Heart right ventricle (tissue), 16 donors: Measurements from ENCODE around the gene ACTN1. TPM values are rescaled to one million over a fixed set of nuclear protein-coding genes. Genes with fewer than 3 reads are reported as not detected.
A peak's percentile ranks its signal among the peaks of the same experiment; 100 is the strongest.

Experiments
- ATAC-seq, 8 donors: fragments of 200-7000 bp; cut with Tn5 transposase; one replicate each; pipeline ENCODE4 v1.9.1; 2020; ENCODE audit warnings: mild to moderate bottlenecking in 8 of 8, moderate library complexity in 8 of 8, moderate number of reproducible peaks in 1 of 8
- DNase-seq, 2 donors: peaks; one replicate each; pipeline ENCODE4 v3.0.0-alpha.2; 2020
- H3K27ac ChIP-seq, 10 donors: fragments of 200-600 bp; sonication (generic) in 2 of 10; one replicate each; pipeline versions ENCODE4 v1.5.0 to v1.8.0; 2020 to 2022; ENCODE audit warnings: mild to moderate bottlenecking in 3 of 10
- H3K27me3 ChIP-seq, 7 donors: fragments of 200-600 bp; one replicate each; pipeline ENCODE4 v1.8.0; 2021 to 2022; ENCODE audit warnings: mild to moderate bottlenecking in 2 of 7
- H3K36me3 ChIP-seq, 9 donors: fragments of 200-600 bp; sonication (generic) in 1 of 9; one replicate each; pipeline versions ENCODE4 v1.5.0 to v1.8.0; 2020 to 2022; ENCODE audit warnings: mild to moderate bottlenecking in 2 of 9
- H3K4me1 ChIP-seq, 9 donors: fragments of 200-600 bp; sonication (generic) in 1 of 9; one replicate each; pipeline versions ENCODE4 v1.5.0 to v1.8.0; 2020 to 2022; ENCODE audit warnings: mild to moderate bottlenecking in 4 of 9
- H3K4me3 ChIP-seq, 10 donors: fragments of 200-600 bp; sonication (generic) in 2 of 10; one replicate each; pipeline versions ENCODE4 v1.5.0 to v1.8.0; 2020 to 2022; ENCODE audit warnings: mild to moderate bottlenecking in 7 of 10, moderate library complexity in 2 of 10
- H3K9me3 ChIP-seq, 11 donors: fragments of 200-600 bp in 10 of 11; sonication (generic) in 2 of 11; one replicate each; pipeline versions ENCODE4 v1.5.0 to v1.8.0; 2013 to 2022; ENCODE audit warnings: mild to moderate bottlenecking in 2 of 11, control low read depth in 1 of 11, moderate library complexity in 1 of 11
- WGBS, 2 donors: extraction: QIAGEN DNeasy Blood & Tissue Kit; methylation state at CpG; one replicate each; pipeline ENCODE4 v1.1.7; 2013; ENCODE audit warnings: inconsistent platforms in 1 of 2; 5-methylcytosine and 5-hydroxymethylcytosine counted together
- intact Hi-C, 10 donors: fragments of 100-400 bp; cut with DNase I; formaldehyde crosslinking; loops; one replicate each; pipeline versions ENCODE4 v1.11.1 to v1.14.2; 2022
- polyA plus RNA-seq, 2 donors: library from polyadenylated mRNA; stranded (reverse); fragments of 200-250 nt; gene quantifications; one replicate each; pipeline ENCODE4 v1.2.3, GENCODE V29; 2013
- total RNA-seq, 10 donors: library from RNA; stranded (reverse); fragmentation: NEBNext Ultra II Directional in 3 of 10; extraction: Animal tissue kit (Norgen Biotek cat#: 25700) in 3 of 10; gene quantifications; one replicate each; pipeline versions ENCODE4 v1.2.1 to v1.2.4, GENCODE V29; 2021 to 2023
- TF ChIP-seq, protein P1 (sequence below), 9 donors: fragments of 200-600 bp; sonication (generic) in 2 of 9; IDR thresholded peaks; one replicate each; pipeline versions ENCODE4 v1.5.0 to v1.8.0; 2021 to 2022; ENCODE audit warnings: antibody characterized with exemption in 9 of 9, mild to moderate bottlenecking in 5 of 9, moderate library complexity in 1 of 9
- donor health status: Arrhythmogenic right ventricular cardiomyopathy.
- donor health status: ischemic (EF 13 %, LVEDD 7.1; RV severe dilation, severe dysfunction).
- donor health status: healthy with polysubstance abuse.
- donor health status: DM: no; HTN: yes; CAD: no.
- donor health status: DM: no; HTN: no; CAD: no.
- donor health status: ischemic (EF 25% LVEDD 6.9; RV normal size, moderate dysfunction).
- donor health status: ischemic (EF 25% LVEDD 5.7; RV mildly dilated, moderate dysfunction).
- donor health status: healthy.
- donor health status: DM: yes; HTN: yes; CAD: no.
- donor health status: Ischemic cardiomyopathy.
- donor health status: ischemic (EF 35%, LVEDD 5.7; RV mildly dilated, moderate dysfunction).
- donor health status: nonischemic (EF 11% LVEDD 7.7; RV severe dilation, severe dysfunction).
- donor health status: DM: yes; HTN: yes; CAD: no.
- donor health status: PGD.
- donor health status: ischemic (EF 29% LVEDD 5.4; RV normal size, mild dysfunction).
- donor health status: nonischemic (EF 23%, LVEDD 6.1; RV moderate dilation, normal function).

Gene ACTN1
- total and polyA plus RNA-seq, 12 donors = 67.2 to 235 (median 104) TPM

DNA sequence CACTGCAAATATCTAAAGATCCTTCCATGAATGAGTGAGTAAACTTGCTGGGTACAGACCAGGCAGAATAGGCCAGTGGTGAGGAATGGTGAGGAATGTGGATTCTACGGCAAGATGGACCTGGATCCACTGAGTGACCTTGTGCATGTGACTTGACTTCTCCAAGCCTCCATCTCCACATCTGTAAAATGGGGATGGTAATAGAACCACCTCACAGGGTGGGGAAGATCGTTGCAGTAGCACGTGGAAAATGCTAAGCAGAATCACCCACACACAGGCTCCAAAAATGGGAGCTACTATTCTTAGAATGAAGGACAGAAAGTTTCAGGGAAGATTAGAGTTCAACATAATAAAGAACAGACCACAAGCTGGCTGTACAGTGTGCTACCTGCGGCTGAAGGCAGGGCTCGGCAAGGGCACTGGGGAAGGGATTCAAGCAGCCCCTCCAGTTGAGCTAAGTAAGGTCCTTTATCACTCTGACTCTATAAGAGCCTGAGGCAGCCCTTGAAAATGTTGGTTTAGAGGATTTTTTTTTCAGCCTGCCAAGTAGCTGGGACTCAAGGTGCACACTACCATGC, 47.5 kb downstream of the ACTN1 start:
- TF ChIP-seq, protein P1, sequence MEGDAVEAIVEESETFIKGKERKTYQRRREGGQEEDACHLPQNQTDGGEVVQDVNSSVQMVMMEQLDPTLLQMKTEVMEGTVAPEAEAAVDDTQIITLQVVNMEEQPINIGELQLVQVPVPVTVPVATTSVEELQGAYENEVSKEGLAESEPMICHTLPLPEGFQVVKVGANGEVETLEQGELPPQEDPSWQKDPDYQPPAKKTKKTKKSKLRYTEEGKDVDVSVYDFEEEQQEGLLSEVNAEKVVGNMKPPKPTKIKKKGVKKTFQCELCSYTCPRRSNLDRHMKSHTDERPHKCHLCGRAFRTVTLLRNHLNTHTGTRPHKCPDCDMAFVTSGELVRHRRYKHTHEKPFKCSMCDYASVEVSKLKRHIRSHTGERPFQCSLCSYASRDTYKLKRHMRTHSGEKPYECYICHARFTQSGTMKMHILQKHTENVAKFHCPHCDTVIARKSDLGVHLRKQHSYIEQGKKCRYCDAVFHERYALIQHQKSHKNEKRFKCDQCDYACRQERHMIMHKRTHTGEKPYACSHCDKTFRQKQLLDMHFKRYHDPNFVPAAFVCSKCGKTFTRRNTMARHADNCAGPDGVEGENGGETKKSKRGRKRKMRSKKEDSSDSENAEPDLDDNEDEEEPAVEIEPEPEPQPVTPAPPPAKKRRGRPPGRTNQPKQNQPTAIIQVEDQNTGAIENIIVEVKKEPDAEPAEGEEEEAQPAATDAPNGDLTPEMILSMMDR (IDR thresholded peaks at IDR 0.05) = no peak
- Histone ChIP-seq H3K27ac (peak overlapping the region in 6 of 10 donors; percentile 25 to 94 (median 57)), H3K9me3 (no peaks in the 10 kb centered on the region), H3K4me3 (no peak overlapping the region), H3K4me1 (peaks cover 18 to 100% (median 56%) of the 10 kb centered on the region in 9 donors), H3K36me3 (peaks cover 0 to 23% (median 0%) of the 10 kb centered on the region in 9 donors), H3K27me3 (no peaks in the 10 kb centered on the region)
- peak in 1 of 8 donors; percentile 11 for ATAC-seq
- 63 to 66% methylated on average over 5 of the region's 5 CpGs for WGBS, 2 donors
- intact Hi-C loops = no loop called here
- DNase-seq = no peak

DNA sequence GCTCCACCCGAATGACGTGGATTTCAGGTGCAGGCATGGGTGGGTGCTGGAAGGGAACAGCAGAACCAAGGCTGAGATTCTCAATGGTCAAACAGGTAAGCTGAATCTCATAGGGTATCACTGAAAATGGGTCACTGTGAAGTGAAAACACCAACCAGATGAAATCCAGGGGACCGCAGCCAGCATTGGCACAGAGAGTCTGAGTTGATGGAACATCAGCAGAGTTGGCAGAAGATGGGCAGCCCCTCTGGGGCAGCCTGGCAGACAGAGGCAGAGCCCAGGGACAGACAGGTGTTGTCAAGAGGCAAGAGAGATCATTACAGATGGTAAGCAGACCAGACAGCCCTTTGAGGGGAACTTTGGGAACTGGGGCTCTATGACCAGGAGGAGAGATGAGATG, 48.0 kb downstream of the ACTN1 start:
- H3K4me3 ChIP-seq = no peak overlapping the region
- ATAC-seq (no peak), DNase-seq (no peak)
- intact Hi-C loops = no loop called here
- H3K9me3 ChIP-seq = peaks cover 0 to 5% (median 0%) of the 10 kb centered on the region in 11 donors
- TF ChIP-seq, protein P1 (IDR thresholded peaks at IDR 0.05) = no peak
- 84 to 92% methylated on average over 3 of the region's 3 CpGs for WGBS, 2 donors
- H3K36me3 ChIP-seq = peaks cover 0 to 23% (median 0%) of the 10 kb centered on the region in 9 donors
- H3K4me1 ChIP-seq = peaks cover 13 to 95% (median 51%) of the 10 kb centered on the region in 9 donors
- peak overlapping the region in 5 of 10 donors; percentile 25 to 90 (median 51) for H3K27ac ChIP-seq
- no peaks in the 10 kb centered on the region for H3K27me3 ChIP-seq

DNA sequence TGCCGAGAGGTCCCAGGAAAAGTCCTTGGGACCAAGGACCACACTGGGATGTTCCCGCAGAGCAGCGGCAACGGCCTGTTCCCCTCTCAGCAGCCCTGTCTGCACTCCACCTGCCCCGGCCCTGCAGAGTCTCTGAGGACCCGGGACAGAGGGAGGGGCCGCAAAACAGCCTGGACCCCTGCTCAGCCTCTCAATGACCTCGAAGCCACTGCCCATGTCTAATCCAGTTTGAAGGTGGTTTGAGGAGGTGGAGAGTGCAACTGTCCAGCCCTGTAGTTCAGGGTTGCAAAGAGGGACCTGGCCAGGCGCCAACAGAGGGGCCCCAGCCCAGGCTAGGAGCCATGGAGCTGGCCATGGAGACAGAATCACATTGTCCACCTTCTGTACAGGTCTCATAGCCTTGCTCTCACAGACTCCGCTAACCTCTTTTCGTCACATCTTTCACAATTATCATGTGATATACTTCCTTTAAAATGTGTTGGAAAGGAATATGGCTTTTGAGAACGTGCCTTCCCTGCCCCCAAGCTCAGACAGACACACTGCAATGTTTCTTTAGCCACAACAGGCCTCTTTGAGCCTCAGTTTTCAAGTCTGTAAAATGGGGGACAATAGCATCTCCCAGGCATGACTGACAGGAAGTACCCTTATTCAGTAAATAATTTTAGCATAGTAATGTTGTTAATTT, 49.3 kb downstream of the ACTN1 start:
- peaks cover 0 to 33% (median 0%) of the 10 kb centered on the region in 9 donors for H3K36me3 ChIP-seq
- DNase-seq = no peak
- intact Hi-C loops = no loop called here
- H3K9me3 ChIP-seq = peaks cover 0 to 9% (median 0%) of the 10 kb centered on the region in 11 donors
- ATAC-seq = peak in 2 of 8 donors; percentile 4 to 18
- peak overlapping the region in 5 of 10 donors; percentile 43 to 90 (median 69) for H3K27ac ChIP-seq
- 82 to 84% methylated on average over 12 of the region's 12 CpGs for WGBS, 2 donors
- no peak overlapping the region for H3K4me3 ChIP-seq
- H3K27me3 ChIP-seq = no peaks in the 10 kb centered on the region
- peaks cover 8 to 89% (median 39%) of the 10 kb centered on the region in 9 donors for H3K4me1 ChIP-seq
- TF ChIP-seq, protein P1 (IDR thresholded peaks at IDR 0.05) = no peak

DNA sequence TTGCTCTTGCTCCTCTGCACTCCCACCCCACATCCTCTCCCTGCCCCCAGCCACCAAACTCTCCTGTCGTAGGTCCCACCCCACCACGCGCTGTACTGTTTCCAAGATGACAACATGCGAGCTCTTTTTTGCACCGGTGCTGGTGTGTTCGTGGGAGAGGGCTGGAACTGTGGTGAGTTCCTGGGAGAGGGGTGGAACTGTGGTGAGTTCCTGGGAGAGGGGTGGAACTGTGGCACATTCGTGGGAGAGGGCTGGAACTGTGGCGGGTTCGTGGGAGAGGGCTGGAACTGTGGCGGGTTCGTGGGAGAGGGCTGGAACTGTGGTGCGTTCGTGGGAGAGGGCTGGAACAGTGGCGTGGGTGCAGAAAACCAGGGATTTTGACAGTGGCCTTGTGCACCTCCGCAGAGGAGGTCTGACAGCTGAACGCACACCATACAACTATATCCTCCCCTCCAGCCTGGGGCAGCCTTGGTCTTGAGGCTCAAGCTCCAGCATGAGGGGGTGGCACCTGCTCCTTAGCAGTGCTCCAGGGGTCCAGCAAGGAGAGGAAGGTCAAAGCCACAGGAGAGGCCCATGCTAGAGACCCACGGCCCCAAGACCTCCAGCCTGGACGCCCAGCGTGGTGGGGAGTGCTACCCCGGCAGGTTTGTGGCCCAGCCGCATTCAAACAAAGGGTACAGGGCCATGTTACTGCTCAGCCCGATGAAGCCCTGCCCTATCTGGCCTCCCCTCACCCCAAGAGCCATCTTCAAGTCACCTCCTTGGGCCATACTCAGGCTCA, 50.1 kb downstream of the ACTN1 start:
- intact Hi-C loops = no loop called here
- no peak for DNase-seq
- H3K27me3 ChIP-seq = no peaks in the 10 kb centered on the region
- TF ChIP-seq, protein P1 (IDR thresholded peaks at IDR 0.05) = no peak
- H3K9me3 ChIP-seq = peaks cover 0 to 9% (median 0%) of the 10 kb centered on the region in 11 donors
- H3K4me1 ChIP-seq = peaks cover 12 to 89% (median 43%) of the 10 kb centered on the region in 9 donors
- 83 to 86% methylated on average over 22 of the region's 22 CpGs for WGBS, 2 donors
- peak in 2 of 8 donors; percentile 6 to 16 for ATAC-seq
- H3K36me3 ChIP-seq = peaks cover 0 to 41% (median 2%) of the 10 kb centered on the region in 9 donors
- H3K4me3 ChIP-seq = no peak overlapping the region
- peak overlapping the region in 5 of 10 donors; percentile 43 to 90 (median 69) for H3K27ac ChIP-seq
